ENCODE results near the gene SMURF2. TPM values are rescaled to one million over a fixed set of nuclear protein-coding genes. Genes with fewer than 3 reads are reported as not detected.

The SMURF2 gene
- polyA plus RNA-seq, 1 of the 3 experiments (the other 2 are of a cell fraction) = 36.6 TPM

DNA sequence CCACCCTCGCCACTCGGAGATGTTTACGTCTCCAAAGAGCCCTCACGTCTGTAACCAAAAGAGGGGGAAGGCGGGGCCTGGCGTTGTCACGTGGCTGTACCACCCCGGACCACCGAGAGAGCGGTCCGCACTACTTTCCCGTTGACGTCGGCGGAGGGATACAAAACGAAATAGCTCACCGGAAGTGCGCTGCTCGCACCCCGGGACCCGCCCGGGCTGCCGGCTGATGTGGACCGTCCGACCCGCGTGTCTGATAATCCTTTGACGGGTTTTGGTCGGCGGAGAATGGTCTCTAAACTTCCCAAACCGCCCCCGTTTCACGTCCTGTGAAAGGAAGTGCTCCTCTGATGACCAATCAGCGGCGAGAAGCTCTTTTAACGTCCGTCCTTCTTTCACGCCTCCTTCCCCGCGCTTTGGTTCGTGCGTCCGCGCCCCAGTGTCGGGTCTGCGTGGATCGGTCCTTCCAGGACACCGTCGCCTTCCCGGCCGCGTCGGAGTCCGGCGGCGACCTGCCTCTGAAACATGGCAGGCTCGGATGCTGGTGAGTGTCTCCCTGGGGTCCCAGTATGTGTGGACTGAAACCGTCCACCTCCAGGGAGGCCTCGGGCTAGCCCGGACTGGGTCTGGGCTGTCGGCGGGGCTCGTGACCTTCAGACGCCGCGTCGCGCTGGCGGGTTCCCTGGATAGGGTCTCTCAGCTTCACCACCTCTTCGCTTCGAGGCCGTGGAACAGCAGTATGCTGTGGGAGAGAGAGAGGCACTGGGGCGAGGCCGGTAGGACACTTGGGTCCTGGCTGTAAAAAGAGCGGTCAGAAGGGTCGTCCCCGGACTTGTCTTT lies 155.3 kb downstream of the SMURF2 start, which contains the start of gene CEP95 (continued):
- TF ChIP-seq REST (IDR thresholded peaks at IDR 0.05; ENCODE audit: low read depth, low read length) (no peak), NRF1 (IDR thresholded peaks at IDR 0.05; ENCODE audit: low read depth, low read length) (no peak), GABPA (IDR thresholded peaks at IDR 0.05; ENCODE audit: low read depth) (peak; percentile 79), MEF2A (IDR thresholded peaks at IDR 0.05; ENCODE audit: borderline replicate concordance, low read depth) (peak; percentile 60; the same call in 1 of the 2 replicates), PBX3 (IDR thresholded peaks at IDR 0.05) (peak; percentile 91), TAF1 (IDR thresholded peaks at IDR 0.05; ENCODE audit: borderline replicate concordance, low read depth, low read length) (peak; percentile 89), SIN3A (IDR thresholded peaks at IDR 0.05; ENCODE audit: borderline replicate concordance, low read depth, low read length) (peak; percentile 86), EP300 (IDR thresholded peaks at IDR 0.05; ENCODE audit: borderline replicate concordance in 1 of 2, low read depth in 1 of 2, low read length in 1 of 2) (peak in 1 of 2 experiments; percentile 40; a peak in 1 of 4 replicates)

GRCh38 chr17:64506201-64506575 lies 155.9 kb downstream of the SMURF2 start, which contains the start of gene DDX5:
Gene DDX5, minus strand, starts transcription at chr17:64506289. Its CDS starts 170 bp downstream, at chr17:64506119.
- H4K20me1 ChIP-seq (ENCODE audit: insufficient read depth) = peaks cover 69% of the 10 kb centered on the region
- WGBS (ENCODE audit: low lambda C conversion rate) = 1% methylated on average over 31 of the region's 31 CpGs
- TF ChIP-seq TCF12 (IDR thresholded peaks at IDR 0.05) (no peak), MEF2A (IDR thresholded peaks at IDR 0.05; ENCODE audit: borderline replicate concordance, low read depth) (no peak), GATA2 (CRISPR knock-in tag; IDR thresholded peaks at IDR 0.05) (no peak), TEAD4 (IDR thresholded peaks at IDR 0.05; ENCODE audit: borderline replicate concordance, insufficient read depth) (no peak), SMC3 (IDR thresholded peaks at IDR 0.05; ENCODE audit: low read depth, low read length) (no peak), ELF1 (IDR thresholded peaks at IDR 0.05) (peak; percentile 58; the same call in 1 of the 2 replicates), EP300 (IDR thresholded peaks at IDR 0.05; ENCODE audit: borderline replicate concordance in 1 of 2, low read depth in 1 of 2, low read length in 1 of 2) (peak in 1 of 2 experiments; percentile 18; a peak in 1 of 4 replicates), GABPA (IDR thresholded peaks at IDR 0.05; ENCODE audit: low read depth) (no peak; the same call in 1 of the 2 replicates), NFIC (IDR thresholded peaks at IDR 0.05; ENCODE audit: borderline replicate concordance) (peak; percentile 39), RAD21 (IDR thresholded peaks at IDR 0.05; ENCODE audit: low read length) (no peak), EZH2phosphoT487 (IDR thresholded peaks at IDR 0.05; ENCODE audit: borderline replicate concordance, low read depth) (no peak), RCOR1 (IDR thresholded peaks at IDR 0.05; ENCODE audit: low read length) (peak; percentile 6; the same call in 1 of the 2 replicates), FOXM1 (IDR thresholded peaks at IDR 0.05; ENCODE audit: low read depth) (no peak), PBX3 (IDR thresholded peaks at IDR 0.05) (peak; percentile 82), MAX (IDR thresholded peaks at IDR 0.05; ENCODE audit: low read depth) (no peak), FOSL2 (IDR thresholded peaks at IDR 0.05; ENCODE audit: borderline replicate concordance, low read depth) (no peak), NRF1 (IDR thresholded peaks at IDR 0.05; ENCODE audit: low read depth, low read length) (peak; percentile 62), CHD2 (IDR thresholded peaks at IDR 0.05; ENCODE audit: low read length, partially characterized antibody) (peak; percentile 84)
- TF ChIP-seq, protein P1, sequence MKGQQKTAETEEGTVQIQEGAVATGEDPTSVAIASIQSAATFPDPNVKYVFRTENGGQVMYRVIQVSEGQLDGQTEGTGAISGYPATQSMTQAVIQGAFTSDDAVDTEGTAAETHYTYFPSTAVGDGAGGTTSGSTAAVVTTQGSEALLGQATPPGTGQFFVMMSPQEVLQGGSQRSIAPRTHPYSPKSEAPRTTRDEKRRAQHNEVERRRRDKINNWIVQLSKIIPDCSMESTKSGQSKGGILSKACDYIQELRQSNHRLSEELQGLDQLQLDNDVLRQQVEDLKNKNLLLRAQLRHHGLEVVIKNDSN (IDR thresholded peaks at IDR 0.05; ENCODE audit: borderline replicate concordance, low read depth) = no peak

More at GRCh38 chr17:64506201-64506575, 155.9 kb downstream of the SMURF2 start, which contains the start of gene DDX5:
- Histone ChIP-seq H3K9ac (peak within 1 kb of the TSS; percentile 100), H3K79me2 (ENCODE audit: insufficient read depth) (peaks cover 93% of the 10 kb centered on the region), H3K9me3 (no peaks in the 10 kb centered on the region), H3K4me2 (peak within 1 kb of the TSS; percentile 86), H3K4me1 (ENCODE audit: control insufficient read depth in 1 of 2, insufficient read depth in 2 of 2, low read depth in 1 of 2, low read length in 1 of 2) (peaks cover 26 to 34% of the 10 kb centered on the region in 2 experiments), H3F3A (replicated peaks; ENCODE audit: insufficient read depth) (peaks cover 47% of the 10 kb centered on the region), H3K4me3 (ENCODE audit: low read depth in 2 of 2, low read length in 1 of 2) (peak within 1 kb of the TSS; percentile 74 to 96), H3K9me2 (no peaks in the 10 kb centered on the region), H3K27me3 (ENCODE audit: insufficient read depth) (no peaks in the 10 kb centered on the region), H2AFZ (ENCODE audit: low read depth) (peak within 1 kb of the TSS; percentile 56; the same call in 1 of the 2 replicates), H3K36me3 (replicated peaks in 1 of 2; ENCODE audit: control insufficient read depth in 1 of 2, insufficient read depth in 2 of 2, low read length in 1 of 2) (peaks cover 65 to 67% of the 10 kb centered on the region in 2 experiments), H3K27ac (ENCODE audit: low read depth in 2 of 2, low read length in 1 of 2) (peak within 1 kb of the TSS; percentile 98 to 100)
- DNase-seq = peak; percentile 97
- POLR2A ChIA-PET = interaction anchor here (0.6 to 4.1 kb wide), 20 partner anchors 9 to 679 kb away, joined by 3 to 140 read pairs (median 6); partner anchors contain the start of genes FTSJ3, POLG2, PSMC5 and SMARCD2
- CTCF ChIA-PET = interaction anchor here (1.0 to 13.6 kb wide), 9 partner anchors 9 to 231 kb away, joined by 3 to 122 read pairs (median 8); partner anchors contain the start of gene POLG2
